NCI-H2081 (cell line): ENCODE results near the gene MREG.

Experiments used
- DNase-seq, 2 experiments: peaks; one replicate each; lab custom pipeline; 2025; lab: John Stamatoyannopoulos, UW

Gene MREG

GRCh38 chr2:215918901-215919599 is 94.3 kb downstream of the MREG start:
- DNase-seq = no peak

GRCh38 chr2:215917953-215918620 is 95.3 kb downstream of the MREG start:
- DNase-seq = no peak

- DNase-seq = no peak
Observed at GRCh38 chr2:215915441-215915840, 97.9 kb downstream of the MREG start.

GRCh38 chr2:215914777-215915165 is 98.6 kb downstream of the MREG start:
- DNase-seq = no peak

- no peak for DNase-seq
Observed at GRCh38 chr2:215914054-215914776, 99.1 kb downstream of the MREG start.

- no peak for DNase-seq
Observed at GRCh38 chr2:215912299-215912842, 101.0 kb downstream of the MREG start.

DNA sequence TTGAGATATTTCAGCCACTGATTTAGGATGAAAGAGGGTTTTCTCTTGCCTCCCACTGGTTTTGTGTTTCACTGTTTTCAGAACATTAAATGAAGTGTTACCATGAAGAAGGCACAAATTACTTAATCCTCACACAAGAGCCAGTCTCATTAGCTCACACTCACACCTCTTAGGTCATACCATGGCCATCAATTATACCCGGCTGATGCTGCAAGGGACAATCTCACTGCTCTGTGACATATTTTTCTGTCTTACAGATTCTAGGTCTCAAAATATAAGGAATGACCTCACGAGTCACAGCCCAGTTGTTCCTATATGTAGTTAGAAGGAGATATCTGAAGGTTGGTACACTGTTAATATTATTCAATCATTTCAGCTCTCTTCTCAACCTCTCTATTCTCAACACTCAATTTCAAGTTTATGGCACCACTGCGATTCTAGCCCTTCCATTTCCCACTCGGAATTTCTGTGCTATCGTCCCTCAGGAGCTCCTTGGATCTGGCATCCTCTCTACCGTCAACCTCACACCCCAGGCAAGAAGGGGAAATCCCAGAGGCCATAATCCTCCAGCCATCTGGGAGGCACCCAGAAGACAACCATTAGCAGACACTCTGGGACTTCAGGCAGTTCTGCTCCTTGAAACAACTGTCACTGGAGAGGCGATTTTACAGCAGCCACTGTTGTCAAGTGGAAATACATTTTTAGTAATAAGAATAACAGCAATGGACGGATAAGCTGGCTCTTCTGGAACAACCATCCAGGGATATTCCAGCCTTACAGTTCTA is 101.9 kb downstream of the MREG start:
- DNase-seq = no peak

- no peak for DNase-seq
Observed at GRCh38 chr2:215910180-215910579, 103.2 kb downstream of the MREG start.

DNA sequence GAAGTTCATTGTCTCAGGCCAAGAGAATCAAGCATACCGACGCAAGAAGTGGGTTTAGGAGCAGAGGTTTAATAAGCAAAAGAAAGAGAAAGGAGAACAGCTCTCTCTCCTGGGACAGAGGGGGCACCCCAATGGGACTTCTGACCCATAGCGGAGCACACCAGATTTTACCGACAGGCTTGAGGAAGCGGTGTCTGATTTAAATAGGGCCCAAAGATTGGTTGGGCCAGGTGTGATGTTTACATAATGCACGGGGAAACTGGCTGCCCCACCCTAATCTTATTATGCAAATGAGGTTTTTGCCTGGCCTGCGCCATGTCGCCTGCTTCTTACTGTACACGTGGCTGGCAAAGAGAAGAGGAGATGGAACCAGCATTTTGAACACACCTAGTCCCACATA is 106.2 kb downstream of the MREG start:
- DNase-seq = no peak

GRCh38 chr2:215906458-215906857 is 106.9 kb downstream of the MREG start:
- no peak for DNase-seq

GRCh38 chr2:215905691-215906090 is 107.7 kb downstream of the MREG start:
- DNase-seq = no peak

- DNase-seq = no peak
Observed at GRCh38 chr2:215904101-215904500, 109.2 kb downstream of the MREG start.

- DNase-seq = no peak
Observed at GRCh38 chr2:215903203-215903602, 110.1 kb downstream of the MREG start.

GRCh38 chr2:215901796-215902195 is 111.6 kb downstream of the MREG start:
- no peak for DNase-seq

GRCh38 chr2:215900843-215901242 is 112.5 kb downstream of the MREG start:
- DNase-seq = no peak

- DNase-seq = no peak
Observed at GRCh38 chr2:215900203-215900611, 113.1 kb downstream of the MREG start.

GRCh38 chr2:215899141-215900074 is 113.9 kb downstream of the MREG start:
- DNase-seq = no peak

- no peak for DNase-seq
Observed at GRCh38 chr2:215898363-215898762, 115.0 kb downstream of the MREG start.

DNA sequence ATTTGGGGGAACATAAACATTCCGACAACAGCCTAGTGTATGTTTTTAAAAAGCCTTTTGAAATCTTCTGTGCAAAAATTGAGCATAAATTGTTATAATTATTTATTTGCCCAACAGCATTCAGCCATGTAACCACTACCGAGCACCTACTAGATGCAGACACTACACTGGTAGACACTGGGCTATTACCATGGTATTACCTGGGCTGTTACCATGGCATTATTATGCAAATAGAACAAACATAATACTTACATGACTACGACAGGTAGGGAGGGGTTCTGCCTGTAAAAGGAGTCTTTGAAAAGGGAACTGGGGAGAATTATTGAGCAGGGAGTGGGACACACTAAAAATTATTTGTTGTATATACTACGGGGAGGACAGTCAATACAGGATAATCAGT is 116.4 kb downstream of the MREG start:
- DNase-seq = peak in 1 of 2 experiments; percentile 37

GRCh38 chr2:215895330-215895729 is 118.0 kb downstream of the MREG start:
- peak in 1 of 2 experiments; percentile 52 for DNase-seq
